ENCODE measurements around the gene CCDC85C. TPM values are rescaled to one million over a fixed set of nuclear protein-coding genes. Genes with fewer than 3 reads are reported as not detected.

CCDC85C gene
- total RNA-seq, 4 donors from 2014 or later: 0.88 to 56.3 (median 13.6) TPM

GRCh38 chr14:99516871-99517642 is 87.0 kb downstream of the CCDC85C start:
- TF ChIP-seq CTCF (IDR thresholded peaks at IDR 0.05) (no peak), POLR2A (IDR thresholded peaks at IDR 0.05) (no peak)
- Histone ChIP-seq H3K27ac (no peak overlapping the region), H3K27me3 (no peaks in the 10 kb centered on the region), H3K36me3 (no peaks in the 10 kb centered on the region), H3K4me1 (peaks cover 0 to 2% of the 10 kb centered on the region in 2 donors), H3K9me3 (no peaks in the 10 kb centered on the region), H3K4me3 (no peak overlapping the region)
- no peak for DNase-seq
- intact Hi-C loops (cut with DNase I; ENCODE audit: low total_unique reads): no loop called here

- no peaks in the 10 kb centered on the region for H3K36me3 ChIP-seq
- no peak overlapping the region for H3K27ac ChIP-seq
- intact Hi-C loops (cut with DNase I; ENCODE audit: low total_unique reads): no loop called here
- no peak for DNase-seq
- no peaks in the 10 kb centered on the region for H3K9me3 ChIP-seq
- H3K4me3 ChIP-seq: no peak overlapping the region
- H3K4me1 ChIP-seq: no peaks in the 10 kb centered on the region
- H3K27me3 ChIP-seq: no peaks in the 10 kb centered on the region
- TF ChIP-seq CTCF (IDR thresholded peaks at IDR 0.05): no peak
- no peak for TF ChIP-seq POLR2A (IDR thresholded peaks at IDR 0.05)
Observed at GRCh38 chr14:99516156-99516870, 87.7 kb downstream of the CCDC85C start.

- Histone ChIP-seq H3K4me1 (no peaks in the 10 kb centered on the region), H3K27ac (no peak overlapping the region), H3K4me3 (no peak overlapping the region), H3K27me3 (no peaks in the 10 kb centered on the region), H3K36me3 (no peaks in the 10 kb centered on the region), H3K9me3 (no peaks in the 10 kb centered on the region)
- TF ChIP-seq POLR2A (IDR thresholded peaks at IDR 0.05) (no peak), CTCF (IDR thresholded peaks at IDR 0.05) (no peak)
- no peak for DNase-seq
- intact Hi-C loops (cut with DNase I; ENCODE audit: low total_unique reads): no loop called here
Observed at GRCh38 chr14:99515301-99516155, 88.5 kb downstream of the CCDC85C start.

- no peak overlapping the region for H3K4me3 ChIP-seq
- H3K9me3 ChIP-seq: no peaks in the 10 kb centered on the region
- H3K27ac ChIP-seq: no peak overlapping the region
- intact Hi-C loops (cut with DNase I; ENCODE audit: low total_unique reads): no loop called here
- no peaks in the 10 kb centered on the region for H3K36me3 ChIP-seq
- H3K4me1 ChIP-seq: no peaks in the 10 kb centered on the region
- no peaks in the 10 kb centered on the region for H3K27me3 ChIP-seq
- TF ChIP-seq POLR2A (IDR thresholded peaks at IDR 0.05): no peak
- no peak for TF ChIP-seq CTCF (IDR thresholded peaks at IDR 0.05)
- DNase-seq: no peak
Observed at GRCh38 chr14:99514552-99515300, 89.3 kb downstream of the CCDC85C start.
